ENCODE results near the gene CALN1.

DNA sequence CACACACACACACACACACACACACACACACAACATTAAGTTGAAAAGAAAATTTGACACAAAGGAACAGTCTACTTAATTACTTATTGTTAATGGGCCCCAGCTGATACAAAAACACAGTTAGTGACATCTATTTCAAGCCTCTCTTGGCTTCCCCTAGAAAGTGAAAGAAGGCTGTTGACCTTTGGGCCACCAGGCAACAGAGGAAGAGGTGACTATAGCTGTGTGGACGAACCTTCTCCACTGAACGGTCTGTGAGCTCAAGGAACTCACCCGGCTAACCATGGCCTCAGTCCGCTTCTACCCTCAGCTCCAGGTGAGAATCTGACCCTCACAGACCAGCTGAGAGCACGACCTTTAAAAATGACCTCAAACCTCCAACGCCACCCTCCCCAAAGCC is 32.9 kb upstream of the CALN1 start:
- TF ChIP-seq, protein P1, sequence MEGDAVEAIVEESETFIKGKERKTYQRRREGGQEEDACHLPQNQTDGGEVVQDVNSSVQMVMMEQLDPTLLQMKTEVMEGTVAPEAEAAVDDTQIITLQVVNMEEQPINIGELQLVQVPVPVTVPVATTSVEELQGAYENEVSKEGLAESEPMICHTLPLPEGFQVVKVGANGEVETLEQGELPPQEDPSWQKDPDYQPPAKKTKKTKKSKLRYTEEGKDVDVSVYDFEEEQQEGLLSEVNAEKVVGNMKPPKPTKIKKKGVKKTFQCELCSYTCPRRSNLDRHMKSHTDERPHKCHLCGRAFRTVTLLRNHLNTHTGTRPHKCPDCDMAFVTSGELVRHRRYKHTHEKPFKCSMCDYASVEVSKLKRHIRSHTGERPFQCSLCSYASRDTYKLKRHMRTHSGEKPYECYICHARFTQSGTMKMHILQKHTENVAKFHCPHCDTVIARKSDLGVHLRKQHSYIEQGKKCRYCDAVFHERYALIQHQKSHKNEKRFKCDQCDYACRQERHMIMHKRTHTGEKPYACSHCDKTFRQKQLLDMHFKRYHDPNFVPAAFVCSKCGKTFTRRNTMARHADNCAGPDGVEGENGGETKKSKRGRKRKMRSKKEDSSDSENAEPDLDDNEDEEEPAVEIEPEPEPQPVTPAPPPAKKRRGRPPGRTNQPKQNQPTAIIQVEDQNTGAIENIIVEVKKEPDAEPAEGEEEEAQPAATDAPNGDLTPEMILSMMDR (conservative IDR thresholded peaks at IDR 0.05) = no peak
- no peak for TF ChIP-seq ZFX (IDR thresholded peaks at IDR 0.05)
